Panc1 (cell line): ENCODE measurements around the gene KCNK10. TPM values are rescaled to one million over a fixed set of nuclear protein-coding genes. Genes with fewer than 3 reads are reported as not detected.

Experiments
- ATAC-seq: fragments of 200-7000 bp; cut with Tn5 transposase; 2 replicates; pipeline ENCODE4 v1.9.1; 2020; ENCODE audit warnings: mild to moderate bottlenecking, moderate library complexity
- BruUV-seq: library from RNA; stranded (reverse); fragments of 400-500 nt; replicated peaks from 2 replicates; lab custom pipeline; 2021; lab: Mats Ljungman, UMichigan
- CTCF ChIA-PET: fragments of 300-600 bp; sonication (Branson Sonifier 250); formaldehyde crosslinking; loops from one replicate; lab custom pipeline; 2022; ENCODE audit warnings: antibody characterized with exemption; lab: Charles Lee
- POLR2A ChIA-PET: fragments of 300-600 bp; sonication (Branson Sonifier 250); formaldehyde crosslinking; loops from one replicate; lab custom pipeline; 2022; ENCODE audit warnings: antibody characterized with exemption; lab: Charles Lee
- DNase-seq: peaks from one replicate; pipeline ENCODE4 v3.0.0-alpha.2; 2010; ENCODE audit warnings: low read depth, low spot score
- H3K27ac ChIP-seq: 2 replicates; pipeline ENCODE4 v1.5.1; 2011; ENCODE audit warnings: mild to moderate bottlenecking, low read length, inconsistent platforms
- H3K27me3 ChIP-seq: fragments of 200-500 bp; sonication (Bioruptor generic); 2 replicates; pipeline ENCODE4 v1.6.0; 2014; ENCODE audit warnings: low read length, inconsistent platforms; ENCODE audit not compliant: control insufficient read depth, insufficient read depth
- H3K36me3 ChIP-seq: fragments of 200-500 bp; sonication (Bioruptor generic); 2 replicates; pipeline ENCODE4 v1.5.1; 2014; ENCODE audit warnings: inconsistent platforms, mild to moderate bottlenecking, low read length, moderate library complexity; ENCODE audit not compliant: control insufficient read depth, insufficient read depth
- H3K4me1 ChIP-seq: 2 replicates; pipeline ENCODE4 v1.5.1; 2011; ENCODE audit warnings: inconsistent platforms, mild to moderate bottlenecking, low read length, moderate library complexity; ENCODE audit not compliant: control insufficient read depth, insufficient read depth
- H3K4me3 ChIP-seq, 2 experiments: 2 replicates each; pipeline ENCODE4 v1.5.1; 2011 to 2012; ENCODE audit warnings: low read depth in 2 of 2, low read length in 2 of 2, mild to moderate bottlenecking in 2 of 2, inconsistent platforms in 1 of 2, moderate library complexity in 1 of 2
- H3K9me3 ChIP-seq: fragments of 200-500 bp; sonication (Bioruptor generic); 2 replicates; pipeline ENCODE4 v1.5.1; 2014; ENCODE audit warnings: low read depth, mild to moderate bottlenecking, inconsistent platforms, low read length, moderate library complexity; ENCODE audit not compliant: control insufficient read depth, insufficient read depth
- POLR2AphosphoS5 ChIP-seq: IDR thresholded peaks from 2 replicates; pipeline ENCODE4 v1.6.1; 2012; ENCODE audit warnings: mild to moderate bottlenecking, low read depth, low read length, moderate library complexity
- SIN3A ChIP-seq: IDR thresholded peaks from 2 replicates; pipeline ENCODE4 v1.6.1; 2012; ENCODE audit warnings: low read depth, mild to moderate bottlenecking, low read length, moderate library complexity, borderline replicate concordance; ENCODE audit not compliant: insufficient read depth
- TCF7L2 ChIP-seq: IDR thresholded peaks from 2 replicates; pipeline ENCODE4 v1.6.1; 2011; ENCODE audit warnings: mild to moderate bottlenecking, low read depth, low read length, inconsistent platforms
- in situ Hi-C: cut with HindIII; loops from 2 replicates; pipeline ENCODE4 v1.10.0; 2016; ENCODE audit warnings: low sequenced_read_pairs, low pct_unique_long_range_greater_than_20kb
- intact Hi-C: fragments of 100-400 bp; cut with micrococcal nuclease; formaldehyde crosslinking; loops from one replicate; pipeline ENCODE4 v1.10.0; 2022; ENCODE audit not compliant: unreplicated experiment
- total RNA-seq: library from RNA; stranded (reverse); gene quantifications from one replicate; pipeline ENCODE4 v1.2.1, GENCODE V29; 2021; ENCODE audit not compliant: unreplicated experiment
- TF ChIP-seq, protein P1 (sequence below): fragments of 450-650 bp; IDR thresholded peaks from 2 replicates; pipeline ENCODE4 v1.5.1; 2017; ENCODE audit warnings: mild to moderate bottlenecking
- TF ChIP-seq, protein P2 (sequence below), 2 experiments: IDR thresholded peaks; 2 replicates each; pipeline ENCODE4 v1.6.1; 2011 to 2012; ENCODE audit warnings: low read depth in 2 of 2, control low read depth in 1 of 2, low read length in 1 of 2, mild to moderate bottlenecking in 1 of 2, moderate library complexity in 1 of 2; ENCODE audit not compliant: insufficient read depth in 1 of 2

Gene KCNK10
- total RNA-seq, 1 experiment from 2014 or later = 0.28 TPM

DNA sequence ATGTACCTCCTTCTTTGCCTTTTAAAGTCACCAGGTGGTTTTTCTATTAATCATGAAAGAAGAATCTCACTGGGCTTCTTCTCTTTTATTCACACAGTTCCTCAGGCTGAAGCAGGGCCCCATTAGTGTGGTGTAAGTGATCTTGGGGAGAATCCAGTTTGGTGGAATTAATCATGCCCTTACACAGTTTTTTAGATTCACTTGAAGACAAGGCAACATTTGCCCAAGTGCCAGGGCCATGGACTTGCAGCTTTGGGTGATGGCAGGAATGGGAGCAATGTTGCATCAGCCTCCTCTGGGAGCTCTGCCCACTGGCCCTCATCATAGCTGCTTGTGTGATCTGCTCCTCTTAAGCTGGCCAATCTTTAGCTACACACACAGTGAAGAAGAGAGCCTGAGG, 33.8 kb downstream of the KCNK10 start:
- H3K27ac ChIP-seq = no peak overlapping the region
- ATAC-seq (no peak), DNase-seq (no peak)
- no TSS peak for BruUV-seq
- no peaks in the 10 kb centered on the region for H3K36me3 ChIP-seq
- in situ Hi-C loops (no loop called here), intact Hi-C loops (no loop called here)
- ChIA-PET CTCF (no interaction called here), POLR2A (no interaction called here)
- no peak for TF ChIP-seq SIN3A
- TF ChIP-seq, protein P1, sequence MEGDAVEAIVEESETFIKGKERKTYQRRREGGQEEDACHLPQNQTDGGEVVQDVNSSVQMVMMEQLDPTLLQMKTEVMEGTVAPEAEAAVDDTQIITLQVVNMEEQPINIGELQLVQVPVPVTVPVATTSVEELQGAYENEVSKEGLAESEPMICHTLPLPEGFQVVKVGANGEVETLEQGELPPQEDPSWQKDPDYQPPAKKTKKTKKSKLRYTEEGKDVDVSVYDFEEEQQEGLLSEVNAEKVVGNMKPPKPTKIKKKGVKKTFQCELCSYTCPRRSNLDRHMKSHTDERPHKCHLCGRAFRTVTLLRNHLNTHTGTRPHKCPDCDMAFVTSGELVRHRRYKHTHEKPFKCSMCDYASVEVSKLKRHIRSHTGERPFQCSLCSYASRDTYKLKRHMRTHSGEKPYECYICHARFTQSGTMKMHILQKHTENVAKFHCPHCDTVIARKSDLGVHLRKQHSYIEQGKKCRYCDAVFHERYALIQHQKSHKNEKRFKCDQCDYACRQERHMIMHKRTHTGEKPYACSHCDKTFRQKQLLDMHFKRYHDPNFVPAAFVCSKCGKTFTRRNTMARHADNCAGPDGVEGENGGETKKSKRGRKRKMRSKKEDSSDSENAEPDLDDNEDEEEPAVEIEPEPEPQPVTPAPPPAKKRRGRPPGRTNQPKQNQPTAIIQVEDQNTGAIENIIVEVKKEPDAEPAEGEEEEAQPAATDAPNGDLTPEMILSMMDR = no peak
- no peak for TF ChIP-seq POLR2AphosphoS5
- TF ChIP-seq TCF7L2 = no peak
- TF ChIP-seq, protein P2, sequence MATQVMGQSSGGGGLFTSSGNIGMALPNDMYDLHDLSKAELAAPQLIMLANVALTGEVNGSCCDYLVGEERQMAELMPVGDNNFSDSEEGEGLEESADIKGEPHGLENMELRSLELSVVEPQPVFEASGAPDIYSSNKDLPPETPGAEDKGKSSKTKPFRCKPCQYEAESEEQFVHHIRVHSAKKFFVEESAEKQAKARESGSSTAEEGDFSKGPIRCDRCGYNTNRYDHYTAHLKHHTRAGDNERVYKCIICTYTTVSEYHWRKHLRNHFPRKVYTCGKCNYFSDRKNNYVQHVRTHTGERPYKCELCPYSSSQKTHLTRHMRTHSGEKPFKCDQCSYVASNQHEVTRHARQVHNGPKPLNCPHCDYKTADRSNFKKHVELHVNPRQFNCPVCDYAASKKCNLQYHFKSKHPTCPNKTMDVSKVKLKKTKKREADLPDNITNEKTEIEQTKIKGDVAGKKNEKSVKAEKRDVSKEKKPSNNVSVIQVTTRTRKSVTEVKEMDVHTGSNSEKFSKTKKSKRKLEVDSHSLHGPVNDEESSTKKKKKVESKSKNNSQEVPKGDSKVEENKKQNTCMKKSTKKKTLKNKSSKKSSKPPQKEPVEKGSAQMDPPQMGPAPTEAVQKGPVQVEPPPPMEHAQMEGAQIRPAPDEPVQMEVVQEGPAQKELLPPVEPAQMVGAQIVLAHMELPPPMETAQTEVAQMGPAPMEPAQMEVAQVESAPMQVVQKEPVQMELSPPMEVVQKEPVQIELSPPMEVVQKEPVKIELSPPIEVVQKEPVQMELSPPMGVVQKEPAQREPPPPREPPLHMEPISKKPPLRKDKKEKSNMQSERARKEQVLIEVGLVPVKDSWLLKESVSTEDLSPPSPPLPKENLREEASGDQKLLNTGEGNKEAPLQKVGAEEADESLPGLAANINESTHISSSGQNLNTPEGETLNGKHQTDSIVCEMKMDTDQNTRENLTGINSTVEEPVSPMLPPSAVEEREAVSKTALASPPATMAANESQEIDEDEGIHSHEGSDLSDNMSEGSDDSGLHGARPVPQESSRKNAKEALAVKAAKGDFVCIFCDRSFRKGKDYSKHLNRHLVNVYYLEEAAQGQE (IDR thresholded peaks at IDR 0.05; ENCODE audit: insufficient read depth in 1 of 2, low read depth in 2 of 2, low read length in 1 of 2) = no peak
- H3K4me1 ChIP-seq = no peaks in the 10 kb centered on the region
- no peaks in the 10 kb centered on the region for H3K27me3 ChIP-seq
- H3K4me3 ChIP-seq = no peak overlapping the region
- no peaks in the 10 kb centered on the region for H3K9me3 ChIP-seq

DNA sequence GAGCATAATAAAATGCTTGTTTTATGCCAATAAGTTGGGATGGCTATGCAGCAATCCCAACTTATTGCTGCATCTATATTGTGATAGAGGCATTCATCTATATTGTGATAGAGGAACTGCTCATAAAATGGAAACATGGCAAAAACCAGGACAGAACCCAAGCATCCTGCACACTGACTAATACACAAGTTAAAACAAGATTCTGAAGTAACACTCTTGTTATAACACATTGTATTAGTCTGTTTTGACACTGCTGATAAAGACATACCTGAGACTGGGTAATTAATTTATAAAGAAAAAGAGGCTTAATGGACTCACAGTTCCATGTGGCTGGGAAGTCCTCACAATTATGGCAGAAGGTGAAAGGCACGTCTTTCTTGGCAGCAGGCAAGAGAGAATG, 36.8 kb downstream of the KCNK10 start:
- BruUV-seq = no TSS peak
- no peaks in the 10 kb centered on the region for H3K27me3 ChIP-seq
- no peak overlapping the region for H3K27ac ChIP-seq
- ChIA-PET POLR2A (no interaction called here), CTCF (no interaction called here)
- in situ Hi-C loops = no loop called here
- no peaks in the 10 kb centered on the region for H3K36me3 ChIP-seq
- DNase-seq (no peak), ATAC-seq (no peak)
- TF ChIP-seq, protein P2 (IDR thresholded peaks at IDR 0.05; ENCODE audit: insufficient read depth in 1 of 2, low read depth in 2 of 2, low read length in 1 of 2) = no peak
- TF ChIP-seq, protein P1 = no peak
- no peak for TF ChIP-seq TCF7L2
- no peak for TF ChIP-seq SIN3A
- no peak for TF ChIP-seq POLR2AphosphoS5
- no peaks in the 10 kb centered on the region for H3K9me3 ChIP-seq
- H3K4me3 ChIP-seq = no peak overlapping the region
- intact Hi-C loops = no loop called here
- H3K4me1 ChIP-seq = no peaks in the 10 kb centered on the region
